D341Med (cell line): Measurements from ENCODE around the gene LSM14A.
"Not testable (repeated sequence)": the region's sequence is repeated elsewhere in the genome, so short reads cannot be mapped to it uniquely, and the experiment has no call there.

Source experiments
- DNase-seq: peaks from one replicate; pipeline ENCODE4 v3.0.0; 2012; ENCODE audit warnings: low spot score

Gene LSM14A

DNA sequence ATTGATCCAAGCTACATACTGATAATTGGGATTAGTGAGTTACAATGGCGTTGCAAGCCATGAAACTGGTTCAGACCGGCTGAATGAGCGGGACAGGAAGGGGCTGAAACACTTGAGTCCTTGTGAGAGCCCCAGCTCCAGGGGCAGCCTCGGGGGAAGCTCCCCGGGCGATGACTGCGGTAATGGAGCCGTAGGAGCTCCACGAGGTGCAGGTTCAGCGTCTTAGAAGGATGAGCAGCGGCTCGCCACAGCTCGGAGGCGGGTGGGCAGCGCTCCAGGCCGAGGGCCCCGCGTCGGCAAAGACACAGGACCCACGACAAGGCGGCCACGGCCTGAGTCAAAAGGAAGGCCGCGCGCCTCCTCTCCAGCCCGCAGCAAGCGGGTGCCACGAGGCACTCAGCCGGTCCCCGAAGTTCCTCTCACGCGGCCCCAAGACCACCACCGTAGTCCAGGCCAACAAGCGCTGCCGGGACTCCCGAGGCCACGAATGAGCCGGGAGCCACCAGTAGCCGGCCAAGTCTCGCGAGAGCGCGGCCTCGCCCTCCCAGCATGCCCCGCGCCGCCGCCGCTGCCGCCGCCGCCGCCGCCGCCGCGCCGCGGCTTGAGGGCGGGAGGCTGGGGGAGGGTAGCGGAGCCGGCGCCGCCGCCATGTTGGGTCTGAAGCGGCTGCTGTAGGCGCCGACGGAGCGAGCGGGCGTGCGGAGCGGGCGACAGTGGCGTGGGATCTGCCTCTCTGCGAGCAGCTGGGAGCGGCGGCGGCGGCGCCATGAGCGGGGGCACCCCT lies at the start of gene LSM14A:
LSM14A (plus strand) TSS at position 628 of the 784 bp plus-strand sequence; CDS start at position 767, 139 bp downstream.
- peak; percentile 96 for DNase-seq

DNA sequence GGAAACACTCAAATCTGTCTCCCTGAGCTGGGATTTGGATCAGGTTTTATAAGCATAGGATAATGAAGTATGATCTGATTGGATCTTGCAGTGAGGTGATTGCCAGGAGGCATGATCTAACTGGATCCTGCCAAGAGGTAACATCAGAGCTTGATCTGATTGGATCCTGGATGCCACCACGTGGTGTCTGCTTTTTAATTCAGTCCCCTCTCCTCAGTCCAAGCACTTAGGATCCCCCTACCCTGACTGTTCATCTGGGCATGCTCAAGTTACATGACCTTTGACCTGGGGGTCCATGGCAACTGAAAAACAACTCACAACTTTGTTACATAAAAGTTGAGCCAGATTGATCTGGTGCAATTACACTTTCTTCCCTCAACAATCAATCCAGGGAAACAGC lies 47.5 kb upstream of the LSM14A start:
- no peak for DNase-seq

DNA sequence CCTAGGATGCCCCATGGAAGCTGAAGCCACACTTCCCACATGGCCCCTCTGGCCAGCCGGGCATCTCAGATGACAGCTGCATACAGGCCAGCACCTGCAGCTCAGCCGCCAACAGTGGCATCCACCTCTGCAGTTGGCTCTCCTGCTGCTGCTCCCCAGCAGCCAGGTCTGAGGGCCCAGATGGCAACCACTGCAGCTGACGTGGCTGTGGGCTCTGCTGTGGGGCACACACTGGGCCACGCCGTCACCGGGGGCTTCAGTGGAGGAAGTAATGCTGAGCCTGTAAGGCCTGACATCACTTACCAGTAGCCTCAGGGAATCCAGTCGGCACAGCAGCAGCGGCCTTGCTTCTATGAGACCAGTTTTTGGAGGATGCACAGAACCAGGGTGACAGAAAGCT lies 45.3 kb upstream of the LSM14A start:
- no peak for DNase-seq

DNA sequence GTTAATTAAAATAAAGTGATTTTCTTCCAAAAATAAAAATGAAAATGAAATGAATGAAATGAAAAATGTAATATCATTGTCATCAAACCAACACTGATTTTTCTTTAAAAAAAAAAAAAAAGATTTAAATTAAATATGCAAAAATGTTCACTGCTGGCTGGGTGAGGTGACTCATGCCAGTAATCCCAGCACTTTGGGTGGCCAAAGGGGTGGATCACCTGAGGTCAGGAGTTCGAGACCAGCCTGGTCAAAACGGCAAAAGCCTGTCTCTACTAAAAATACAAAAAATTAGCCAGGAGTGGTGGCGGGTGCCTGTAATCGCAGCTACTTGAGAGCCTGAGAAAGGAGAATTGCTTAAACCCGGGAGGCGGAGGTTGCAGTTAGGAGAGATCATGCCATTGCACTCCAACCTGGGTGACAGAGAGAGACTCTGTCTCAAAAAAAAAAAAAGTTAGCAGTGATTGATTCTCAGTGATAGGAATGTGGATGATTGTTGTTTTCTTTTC lies 44.6 kb upstream of the LSM14A start:
- no peak for DNase-seq

DNA sequence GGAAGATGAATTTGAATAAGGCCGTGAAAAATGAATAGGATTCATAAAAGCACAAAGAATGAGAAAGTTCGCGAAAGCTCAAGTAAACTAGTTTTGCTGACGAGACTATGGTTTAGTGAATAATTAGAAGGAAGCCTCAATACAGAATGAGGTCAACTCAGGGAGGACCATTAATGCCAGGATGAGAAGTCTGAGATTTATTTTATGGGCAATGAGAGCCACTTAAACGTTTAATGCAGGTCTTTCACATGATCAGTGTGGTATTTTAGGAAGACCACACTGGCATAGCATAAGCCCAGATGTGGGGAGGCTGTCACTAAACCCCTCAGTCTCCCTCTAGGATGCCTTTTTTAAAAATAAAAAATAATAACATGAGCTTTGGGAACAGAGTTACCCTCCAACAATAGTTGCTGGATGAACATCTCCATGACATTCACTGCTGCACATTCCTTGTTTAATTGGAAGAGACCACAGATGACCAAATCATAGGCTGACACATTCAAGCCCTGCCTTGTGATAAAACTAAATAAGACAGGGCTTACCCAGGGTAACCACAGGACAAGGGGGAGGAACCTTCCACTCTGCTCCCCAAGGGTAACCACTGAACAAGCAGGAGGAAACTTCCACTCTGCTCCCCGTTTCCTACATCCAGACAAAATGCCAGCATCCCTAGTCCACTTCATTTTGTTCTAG lies 43.6 kb upstream of the LSM14A start:
- DNase-seq: no peak

DNA sequence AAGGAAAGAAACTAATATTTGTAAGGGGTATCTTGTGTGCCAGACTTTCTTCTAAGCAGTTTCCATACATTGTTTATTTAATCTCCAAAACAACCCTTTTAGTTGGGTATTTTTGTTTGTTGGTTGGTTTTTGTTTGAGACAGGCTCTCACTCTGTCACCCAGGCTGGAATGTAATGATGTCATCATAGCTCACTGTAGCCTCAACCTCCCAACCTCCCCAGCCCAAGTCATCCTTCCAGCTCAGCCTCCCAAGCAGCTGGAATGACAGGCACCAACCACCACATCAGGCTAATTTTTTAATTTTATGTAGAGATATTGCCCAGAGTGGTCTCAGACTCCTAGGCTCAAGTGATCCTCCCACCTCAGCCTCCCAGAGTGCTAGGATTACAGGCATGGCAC lies 41.2 kb upstream of the LSM14A start:
- DNase-seq: no peak

DNA sequence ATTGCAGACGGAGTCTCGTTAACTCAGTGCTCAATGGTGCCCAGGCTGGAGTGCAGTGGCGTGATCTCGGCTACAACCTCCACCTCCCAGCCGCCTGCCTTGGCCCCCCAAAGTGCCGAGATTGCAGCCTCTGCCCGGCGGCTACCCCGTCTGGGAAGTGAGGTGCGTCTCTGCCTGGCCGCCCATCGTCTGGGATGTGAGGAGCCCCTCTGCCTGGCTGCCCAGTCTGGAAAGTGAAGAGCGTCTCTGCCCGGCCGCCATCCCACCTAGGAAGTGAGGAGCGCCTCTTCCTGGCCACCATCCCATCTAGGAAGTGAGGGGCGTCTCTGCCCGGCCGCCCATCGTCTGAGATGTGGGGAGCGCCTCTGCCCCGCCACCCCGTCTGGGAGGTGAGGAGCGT lies 40.2 kb upstream of the LSM14A start:
- not testable (repeated sequence) for DNase-seq

DNA sequence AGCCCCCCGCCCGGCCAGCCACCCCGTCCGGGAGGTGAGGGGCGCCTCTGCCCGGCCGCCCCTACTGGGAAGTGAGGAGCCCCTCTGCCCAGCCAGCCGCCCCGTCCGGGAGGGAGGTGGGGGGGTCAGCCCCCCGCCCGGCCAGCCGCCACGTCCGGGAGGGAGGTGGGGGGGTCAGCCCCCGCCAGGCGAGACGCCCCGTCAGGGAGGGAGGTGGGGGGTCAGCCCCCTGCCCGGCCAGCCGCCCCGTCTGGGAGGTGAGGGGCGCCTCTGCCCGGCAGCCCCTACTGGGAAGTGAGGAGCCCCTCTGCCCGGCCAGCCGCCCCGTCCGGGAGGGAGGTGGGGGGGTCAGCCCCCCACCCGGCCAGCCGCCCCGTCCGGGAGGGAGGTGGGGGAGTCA lies 39.6 kb upstream of the LSM14A start:
- not testable (repeated sequence) for DNase-seq

DNA sequence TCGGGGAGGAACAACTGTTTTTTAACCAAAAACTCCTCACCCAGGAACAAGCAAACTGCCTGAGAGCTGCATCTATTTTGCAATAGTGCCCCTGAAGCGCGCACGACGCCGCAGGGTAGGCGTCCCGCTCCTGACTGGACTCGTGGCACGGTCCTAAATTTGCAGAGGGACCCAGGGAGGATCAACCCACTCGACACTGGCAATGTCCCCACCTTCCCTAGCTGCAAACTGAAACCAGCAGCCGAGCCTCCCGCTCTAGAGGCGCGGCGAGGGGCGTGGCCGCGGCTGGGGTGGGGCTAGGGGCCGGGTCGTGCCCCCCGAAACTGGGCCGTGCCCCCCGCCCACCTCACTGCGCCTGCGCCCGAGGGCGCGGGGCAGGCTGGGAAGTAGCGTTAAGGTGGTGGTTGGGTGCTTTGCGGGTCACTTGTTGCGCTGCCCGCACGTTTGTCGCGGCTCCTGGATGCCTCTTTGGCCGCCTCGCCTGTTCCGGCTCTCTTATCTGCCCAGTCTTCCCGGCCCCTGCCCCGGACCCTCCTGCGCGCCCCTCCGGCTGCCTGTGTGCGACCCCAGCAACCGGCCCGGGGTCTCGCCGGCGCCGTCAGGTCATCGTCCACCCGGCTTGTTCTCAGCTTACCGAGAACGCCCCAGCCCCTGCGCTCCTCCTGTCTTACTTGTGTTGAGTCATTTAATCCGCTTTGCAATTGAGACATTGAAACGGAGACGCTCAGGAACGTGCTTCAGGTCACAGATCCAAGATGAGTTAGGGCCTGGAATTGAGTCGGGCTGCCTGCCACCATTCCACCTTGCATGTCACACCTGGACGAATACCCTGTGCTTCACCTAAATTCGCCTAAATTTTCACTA lies 37.9 kb upstream of the LSM14A start:
- peak; percentile 99 for DNase-seq

DNA sequence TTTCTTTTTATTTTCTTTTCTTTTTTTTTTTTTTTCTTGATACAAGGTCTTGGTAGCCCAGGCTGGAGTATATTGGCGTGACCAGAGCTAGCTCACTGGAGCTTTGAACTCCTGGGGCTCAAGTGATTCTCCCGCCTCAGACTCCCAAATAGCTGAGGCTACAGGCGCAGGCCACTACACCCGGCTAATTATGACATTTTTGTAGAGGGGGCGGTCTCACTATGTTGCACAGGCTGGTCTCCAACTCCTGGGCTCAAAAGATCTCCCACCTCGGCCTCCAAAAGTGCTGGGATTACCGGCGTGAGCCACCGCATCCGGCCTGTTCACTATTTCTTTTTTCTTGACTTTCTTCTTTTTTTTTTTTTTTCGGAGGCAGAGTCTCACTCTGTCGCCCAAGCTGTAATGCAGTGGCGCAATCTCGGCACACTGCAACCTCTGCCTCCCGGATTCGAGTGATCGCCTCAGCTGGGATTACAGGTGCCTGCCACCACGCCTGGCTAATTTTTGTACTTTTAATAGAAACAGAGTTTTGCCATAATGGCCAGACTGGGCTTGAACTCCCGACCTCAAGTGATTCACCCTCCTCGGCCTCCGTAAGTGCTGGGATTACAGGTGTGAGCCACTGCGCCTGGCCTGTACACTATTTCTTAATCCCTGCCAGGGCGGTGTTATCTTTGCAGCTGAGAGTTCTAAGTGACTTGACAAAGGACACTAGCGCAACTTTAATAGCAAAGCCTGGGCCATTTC lies 37.1 kb upstream of the LSM14A start:
- DNase-seq: no peak

DNA sequence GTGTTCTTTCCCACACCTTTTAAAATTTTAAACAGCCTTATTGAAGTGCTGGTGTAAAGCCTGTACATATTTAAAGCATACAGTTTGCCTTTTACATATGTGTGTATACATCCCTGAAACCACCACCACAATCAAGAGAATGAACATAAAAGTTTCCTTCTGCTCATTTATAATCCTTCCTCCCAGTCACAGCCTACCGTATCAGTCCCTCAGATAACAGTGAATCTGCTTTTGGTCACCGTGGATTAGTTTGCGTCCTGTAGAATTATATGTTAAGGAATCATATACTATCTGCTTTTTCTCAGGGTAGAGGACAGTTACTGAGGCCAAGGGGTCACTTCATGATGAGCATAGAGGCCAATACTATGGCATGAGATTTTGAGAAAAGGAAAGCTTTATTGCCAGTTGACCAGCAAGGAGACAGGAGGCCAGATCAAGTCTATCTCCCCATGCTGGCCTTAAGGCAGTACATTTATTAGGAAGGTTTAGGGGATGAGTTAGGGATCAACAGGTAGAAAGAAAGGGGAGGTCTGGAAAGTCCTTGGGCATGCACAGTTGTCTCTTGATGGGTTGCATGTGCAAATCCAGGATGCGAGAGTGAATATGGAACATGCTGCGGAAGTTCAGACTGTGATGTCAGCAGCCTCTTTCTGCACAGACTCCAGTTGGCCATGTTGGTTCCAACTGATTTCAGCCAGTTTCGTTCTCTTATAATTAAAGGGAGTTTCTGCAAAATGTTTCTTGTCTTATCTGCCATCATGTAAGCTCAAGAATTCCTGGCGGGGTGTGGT lies 36.3 kb upstream of the LSM14A start:
- no peak for DNase-seq

DNA sequence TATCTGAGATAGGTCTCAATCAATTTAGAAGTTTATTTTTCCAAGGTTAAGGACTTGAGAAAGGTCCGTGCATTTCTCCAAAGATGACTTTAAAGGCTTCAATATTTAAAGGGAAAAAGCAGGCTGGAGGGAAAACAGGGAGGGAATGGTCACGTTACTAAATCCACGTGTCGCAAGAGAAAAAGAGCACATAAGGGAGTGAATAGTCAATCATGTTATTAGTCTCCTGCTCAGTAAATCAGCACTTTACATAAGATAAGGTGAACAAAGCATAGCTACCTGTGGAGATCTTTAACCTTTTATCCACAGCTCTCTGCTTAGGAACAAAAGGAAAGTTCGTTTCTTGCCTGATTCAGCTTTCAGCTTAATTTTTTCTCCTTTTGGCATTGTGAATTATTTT lies 31.3 kb upstream of the LSM14A start:
- no peak for DNase-seq

DNA sequence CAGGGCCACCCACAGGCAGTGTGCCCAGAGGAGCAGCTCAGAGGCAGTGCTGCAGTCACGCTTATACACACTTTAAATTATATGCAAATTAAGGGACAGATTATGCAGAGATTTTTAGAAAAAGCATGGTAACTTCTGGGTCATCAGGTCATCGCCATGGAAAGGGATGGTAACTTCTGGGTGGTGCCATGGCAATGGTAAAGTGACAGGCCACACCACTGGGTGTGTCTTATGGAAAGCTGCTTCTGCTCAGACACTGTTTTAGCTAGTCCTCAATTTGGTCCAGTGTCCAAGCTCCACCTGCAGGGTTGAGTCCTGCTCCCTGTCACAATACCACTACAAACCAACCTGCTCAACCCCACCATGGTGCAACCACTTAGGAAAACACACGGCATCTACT lies 29.9 kb upstream of the LSM14A start:
- no peak for DNase-seq

DNA sequence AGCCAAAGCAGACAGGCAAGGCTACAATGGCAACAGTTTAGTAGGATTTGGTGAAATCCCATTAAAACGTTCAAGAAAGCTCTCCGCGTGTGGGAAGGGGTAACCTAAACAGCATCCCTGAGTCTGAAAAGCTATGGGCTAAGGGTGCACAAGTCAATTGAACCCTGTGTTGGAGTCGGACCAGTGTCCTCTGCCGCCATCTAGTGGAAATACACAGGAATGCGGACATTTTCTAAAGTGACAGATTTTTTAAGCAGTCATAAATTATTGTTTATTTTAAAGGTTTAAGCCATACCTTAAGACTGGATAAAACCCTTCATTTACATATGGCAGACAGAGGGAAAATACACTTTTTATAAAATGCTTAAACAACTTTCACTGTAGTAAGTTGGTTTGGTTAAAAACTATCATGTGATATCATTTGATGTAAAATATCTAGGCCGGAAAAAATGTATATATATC lies 26.5 kb upstream of the LSM14A start:
- peak; percentile 74 for DNase-seq

DNA sequence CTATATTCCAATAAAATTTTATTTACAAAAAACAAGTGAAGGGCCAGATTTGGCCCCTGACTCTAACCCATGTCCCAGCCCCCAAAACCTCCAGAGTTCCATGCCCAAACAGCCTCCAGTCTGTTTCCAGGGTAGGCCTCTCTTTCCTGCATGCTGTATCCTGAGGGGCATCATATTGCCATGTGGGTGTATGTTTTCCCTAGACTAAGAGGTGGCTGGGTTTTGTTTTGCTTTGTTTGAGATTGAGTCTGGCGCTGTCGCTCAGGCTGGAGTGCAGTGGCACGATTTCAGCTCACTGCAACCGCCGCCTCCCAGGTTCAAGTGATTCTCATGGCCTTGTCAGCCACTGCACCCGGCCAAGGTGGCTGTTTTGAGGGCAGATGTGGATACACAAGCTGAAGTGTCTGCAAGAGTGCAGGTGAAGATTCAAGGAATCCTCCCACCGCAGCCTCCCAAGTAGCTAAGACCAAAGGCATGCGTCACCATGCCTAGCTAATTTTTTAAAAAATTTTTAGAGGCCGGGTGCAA lies 23.6 kb upstream of the LSM14A start:
- DNase-seq: no peak

DNA sequence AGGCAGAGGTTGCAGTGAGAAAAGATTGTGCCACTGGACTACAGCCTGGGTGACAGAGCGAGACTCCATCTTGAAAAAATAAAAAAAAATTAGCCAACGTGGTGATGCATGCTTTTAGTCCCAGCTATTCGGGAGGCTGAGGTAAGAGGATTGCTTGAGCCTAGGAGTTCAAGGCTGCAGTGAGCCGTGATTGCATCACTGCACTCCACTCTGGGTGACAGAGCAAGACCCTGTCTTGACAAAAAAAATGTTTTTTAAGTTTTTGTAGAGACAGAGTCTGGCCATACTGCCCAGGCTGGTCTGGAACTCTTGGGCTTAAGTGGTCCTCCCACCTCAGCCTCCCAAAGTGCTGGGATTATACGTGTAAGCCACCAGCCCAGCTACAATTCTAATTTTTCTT lies 22.4 kb upstream of the LSM14A start:
- DNase-seq: no peak

DNA sequence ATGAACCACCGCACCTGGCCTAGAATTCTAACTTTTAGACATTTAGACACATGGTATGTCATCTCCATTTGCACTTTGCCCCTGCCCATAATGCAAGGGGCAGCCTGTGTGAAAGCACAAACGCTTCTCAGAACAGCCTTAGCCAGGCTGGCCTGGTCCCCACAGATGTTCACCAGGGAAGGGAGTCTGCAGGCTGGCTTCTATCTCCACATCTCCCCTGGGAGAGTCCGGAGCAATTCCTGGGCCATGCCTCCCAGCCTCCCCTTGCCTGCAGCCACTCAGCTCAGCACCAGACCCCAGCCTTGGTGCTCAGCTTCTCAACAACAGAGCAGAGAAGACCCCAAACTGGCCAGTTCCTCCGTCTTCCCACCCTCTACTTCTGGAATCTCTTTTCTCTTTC lies 21.7 kb upstream of the LSM14A start:
- no peak for DNase-seq

DNA sequence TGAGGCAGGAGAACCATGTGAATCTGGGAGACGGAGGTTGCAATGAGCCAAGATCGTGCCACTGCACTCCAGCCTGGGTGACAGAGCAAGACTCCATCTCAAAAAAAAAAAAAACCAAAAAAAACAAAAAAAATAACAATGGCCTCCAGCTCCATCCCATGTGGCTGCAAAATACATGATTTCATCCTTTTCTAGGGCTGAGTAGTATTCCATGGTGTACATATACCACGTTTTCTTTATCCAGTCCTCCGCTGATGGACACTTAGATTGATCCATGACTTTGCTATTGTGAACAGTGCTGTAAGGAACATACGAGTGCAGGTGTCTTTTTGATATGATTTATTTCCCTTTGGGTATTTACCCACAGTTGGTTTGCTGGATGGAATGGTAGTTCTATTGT lies 20.9 kb upstream of the LSM14A start:
- no peak for DNase-seq

DNA sequence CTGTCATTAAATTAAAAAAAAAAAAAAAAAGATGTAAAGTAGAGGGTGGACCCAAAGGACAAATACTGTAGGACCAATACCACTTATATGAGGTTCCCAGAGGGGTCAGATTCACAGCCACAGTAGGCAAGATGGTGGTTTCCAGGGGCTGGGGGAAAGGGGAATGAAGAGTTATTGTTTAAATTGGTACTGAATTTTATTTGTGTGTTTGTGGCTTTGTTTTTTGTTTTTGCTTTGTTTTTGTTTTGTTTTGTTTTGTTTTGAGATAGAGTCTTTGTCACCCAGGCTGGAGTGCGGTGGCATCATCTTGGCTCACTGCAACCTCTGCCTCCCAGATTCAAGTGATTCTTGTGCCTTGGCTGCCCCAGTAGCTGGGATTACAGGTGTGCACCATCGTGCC lies 17.9 kb upstream of the LSM14A start:
- no peak for DNase-seq

DNA sequence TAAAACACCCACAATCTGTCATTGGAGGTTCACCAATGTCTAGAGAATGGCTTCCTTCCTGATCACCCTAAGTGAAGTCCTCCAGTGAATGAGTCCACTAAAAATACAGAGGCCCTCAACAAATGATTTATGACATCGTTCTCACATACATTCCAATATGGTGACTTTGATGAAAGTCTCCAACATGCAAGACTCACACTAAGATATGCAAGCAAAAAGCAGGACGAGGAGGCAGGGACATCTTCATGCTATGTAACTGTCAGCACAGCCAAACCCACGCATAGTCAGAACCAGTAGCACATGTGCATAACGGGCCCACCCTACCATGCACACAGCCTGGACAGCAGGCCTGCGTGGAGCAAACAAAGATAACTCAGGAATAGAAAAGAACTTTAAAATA lies 16.6 kb upstream of the LSM14A start:
- no peak for DNase-seq

DNA sequence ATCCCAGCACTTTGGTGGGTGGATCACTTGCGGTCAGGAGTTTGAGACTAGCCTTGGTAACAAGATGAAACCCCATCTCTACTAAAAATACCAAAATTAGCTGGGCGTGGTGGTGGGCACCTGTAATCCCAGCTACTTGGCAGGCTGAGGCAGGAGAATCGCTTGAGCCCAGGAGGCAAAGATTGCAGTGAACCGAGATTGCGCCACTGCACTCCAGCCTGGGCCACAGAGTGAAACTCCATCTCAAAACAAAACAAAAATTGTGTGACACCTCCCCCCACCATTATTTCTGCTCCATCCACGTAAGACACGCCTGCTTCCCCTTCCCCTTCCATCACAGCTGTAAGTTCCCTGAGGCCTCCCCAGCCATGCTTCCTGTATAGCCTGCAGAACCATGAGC lies 13.3 kb upstream of the LSM14A start:
- DNase-seq: not testable (repeated sequence)
